ENCODE measurements around the gene LRRFIP1. TPM values are rescaled to one million over a fixed set of nuclear protein-coding genes. Genes with fewer than 3 reads are reported as not detected.
"Not testable (repeated sequence)": the region's sequence is repeated elsewhere in the genome, so short reads cannot be mapped to it uniquely, and the experiment has no call there.

Gene LRRFIP1
- polyA plus RNA-seq, 1 experiment, result 71.1 TPM

DNA sequence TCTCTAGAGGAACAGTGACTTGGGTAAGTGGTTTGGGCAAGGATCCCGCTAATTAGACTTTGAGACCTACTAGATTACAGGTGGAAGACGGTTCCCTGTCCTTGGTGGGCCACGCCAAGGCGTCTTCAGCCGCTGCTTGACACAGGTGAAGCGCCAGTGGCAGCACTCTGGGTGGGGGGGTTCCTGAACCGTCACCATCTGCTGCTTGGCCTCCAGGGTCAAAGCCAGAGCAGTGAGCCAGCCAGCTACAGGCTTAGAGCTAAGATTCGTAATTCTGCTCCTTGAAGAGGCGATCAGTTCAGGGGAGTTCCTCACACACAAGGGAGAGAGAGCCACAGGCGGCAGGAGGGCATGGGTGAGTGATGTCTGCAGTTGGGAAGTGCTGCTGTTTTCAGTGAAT is 131.8 kb downstream of the LRRFIP1 start:
- TF ChIP-seq, protein P1, sequence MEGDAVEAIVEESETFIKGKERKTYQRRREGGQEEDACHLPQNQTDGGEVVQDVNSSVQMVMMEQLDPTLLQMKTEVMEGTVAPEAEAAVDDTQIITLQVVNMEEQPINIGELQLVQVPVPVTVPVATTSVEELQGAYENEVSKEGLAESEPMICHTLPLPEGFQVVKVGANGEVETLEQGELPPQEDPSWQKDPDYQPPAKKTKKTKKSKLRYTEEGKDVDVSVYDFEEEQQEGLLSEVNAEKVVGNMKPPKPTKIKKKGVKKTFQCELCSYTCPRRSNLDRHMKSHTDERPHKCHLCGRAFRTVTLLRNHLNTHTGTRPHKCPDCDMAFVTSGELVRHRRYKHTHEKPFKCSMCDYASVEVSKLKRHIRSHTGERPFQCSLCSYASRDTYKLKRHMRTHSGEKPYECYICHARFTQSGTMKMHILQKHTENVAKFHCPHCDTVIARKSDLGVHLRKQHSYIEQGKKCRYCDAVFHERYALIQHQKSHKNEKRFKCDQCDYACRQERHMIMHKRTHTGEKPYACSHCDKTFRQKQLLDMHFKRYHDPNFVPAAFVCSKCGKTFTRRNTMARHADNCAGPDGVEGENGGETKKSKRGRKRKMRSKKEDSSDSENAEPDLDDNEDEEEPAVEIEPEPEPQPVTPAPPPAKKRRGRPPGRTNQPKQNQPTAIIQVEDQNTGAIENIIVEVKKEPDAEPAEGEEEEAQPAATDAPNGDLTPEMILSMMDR (IDR thresholded peaks at IDR 0.05; ENCODE audit: low read depth, low read length), result no peak
- no peak for DNase-seq (ENCODE audit: low read depth, low spot score)
- ChIA-PET CTCF (interaction anchor here (2.1 to 3.5 kb wide), 2 partner anchors 14 to 187 kb away, joined by 4 to 18 read pairs; no protein-coding TSS in a partner anchor), POLR2A (no interaction called here)
- no peak overlapping the region for H3K27ac ChIP-seq (ENCODE audit: low read depth, low read length)
- no peaks in the 10 kb centered on the region for H3K27me3 ChIP-seq (ENCODE audit: control insufficient read depth, insufficient read depth, low read length)
- H3K4me3 ChIP-seq (ENCODE audit: low read depth, low read length), result no peak overlapping the region
- no peaks in the 10 kb centered on the region; the same call in 1 of the 2 replicates for H3K9me3 ChIP-seq (ENCODE audit: control insufficient read depth, insufficient read depth, low read length)

DNA sequence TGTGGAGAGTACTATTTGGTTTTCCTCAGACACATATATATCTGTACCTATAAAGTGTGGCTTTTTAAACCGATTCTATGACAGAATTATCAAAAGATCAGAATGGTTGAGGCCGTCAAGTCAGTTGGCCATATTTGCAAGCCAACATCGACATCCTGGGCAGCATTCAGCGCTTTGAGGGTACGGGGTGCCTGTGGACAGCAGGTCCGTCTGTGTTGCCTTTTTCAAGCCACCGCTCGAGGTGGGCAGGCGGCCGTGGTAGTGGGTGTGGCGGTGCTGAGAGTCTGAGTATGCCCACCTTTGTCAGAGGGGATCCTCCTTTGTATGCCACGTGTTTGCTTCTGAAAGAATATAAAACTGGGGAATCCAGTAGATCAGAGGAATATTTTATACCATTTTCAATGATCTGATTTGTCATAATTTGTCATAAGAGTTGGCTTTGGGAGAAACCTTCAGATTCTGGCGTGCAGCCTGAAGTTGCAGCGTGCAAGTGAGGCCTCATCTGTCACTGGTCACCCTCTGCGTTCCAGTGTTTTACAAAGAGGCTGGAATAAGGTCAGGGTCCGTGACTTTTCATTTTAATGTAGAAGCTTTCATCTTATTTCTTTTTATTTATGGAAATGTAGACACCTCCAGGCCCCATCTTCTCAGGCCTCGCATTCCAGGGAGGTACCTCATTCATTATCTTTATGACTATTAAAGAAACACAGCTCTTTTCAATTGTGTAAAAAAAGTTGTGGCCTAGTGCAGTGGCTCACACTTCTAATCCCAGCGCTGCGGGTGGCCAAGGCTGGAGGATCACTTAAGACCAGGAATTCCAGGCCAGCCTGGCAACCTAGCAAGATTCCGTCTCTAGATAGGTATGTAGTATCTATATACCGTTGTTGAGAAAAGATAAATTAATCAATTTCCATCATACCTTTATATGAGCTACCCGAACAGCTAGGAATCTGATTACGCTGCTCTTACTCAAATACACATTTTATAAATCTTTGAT is 133.4 kb downstream of the LRRFIP1 start:
- CTCF ChIA-PET, result interaction anchor here (1.0 to 2.1 kb wide), 5 partner anchors 15 to 503 kb away, joined by 3 to 16 read pairs (median 4); no protein-coding TSS in a partner anchor
- no peak overlapping the region for H3K4me3 ChIP-seq (ENCODE audit: low read depth, low read length)
- POLR2A ChIA-PET, result no interaction called here
- TF ChIP-seq, protein P1 (IDR thresholded peaks at IDR 0.05; ENCODE audit: low read depth, low read length), result no peak
- H3K27me3 ChIP-seq (ENCODE audit: control insufficient read depth, insufficient read depth, low read length), result no peaks in the 10 kb centered on the region
- DNase-seq (ENCODE audit: low read depth, low spot score), result no peak
- no peak overlapping the region for H3K27ac ChIP-seq (ENCODE audit: low read depth, low read length)
- no peaks in the 10 kb centered on the region; the same call in 1 of the 2 replicates for H3K9me3 ChIP-seq (ENCODE audit: control insufficient read depth, insufficient read depth, low read length)

DNA sequence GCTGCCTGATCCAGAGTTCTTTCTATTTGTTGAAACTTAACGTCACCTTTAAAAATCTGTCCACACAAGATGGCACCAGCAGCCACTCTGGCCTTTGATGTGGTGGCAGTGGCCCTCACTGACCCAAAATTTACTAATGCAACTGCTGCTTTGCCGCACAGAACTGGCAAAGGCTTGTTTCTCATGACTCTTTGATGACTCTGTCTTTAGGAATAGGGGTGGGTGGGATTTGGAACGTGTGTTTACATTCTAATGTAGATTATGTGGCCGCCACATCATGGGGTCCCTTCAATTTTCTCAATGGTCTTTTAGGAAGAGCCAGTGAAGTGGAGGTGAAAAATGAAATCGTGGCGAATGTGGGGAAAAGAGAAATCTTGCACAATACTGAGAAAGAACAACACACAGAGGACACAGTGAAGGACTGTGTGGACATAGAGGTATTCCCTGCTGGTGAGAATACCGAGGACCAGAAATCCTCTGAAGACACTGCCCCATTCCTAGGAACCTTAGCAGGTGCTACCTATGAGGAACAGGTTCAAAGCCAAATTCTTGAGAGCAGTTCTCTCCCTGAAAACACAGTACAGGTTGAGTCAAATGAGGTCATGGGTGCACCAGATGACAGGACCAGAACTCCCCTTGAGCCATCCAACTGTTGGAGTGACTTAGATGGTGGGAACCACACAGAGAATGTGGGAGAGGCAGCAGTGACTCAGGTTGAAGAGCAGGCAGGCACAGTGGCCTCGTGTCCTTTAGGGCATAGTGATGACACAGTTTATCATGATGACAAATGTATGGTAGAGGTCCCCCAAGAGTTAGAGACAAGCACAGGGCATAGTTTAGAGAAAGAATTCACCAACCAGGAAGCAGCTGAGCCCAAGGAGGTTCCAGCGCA is 135.2 kb downstream of the LRRFIP1 start:
- ChIA-PET POLR2A (interaction anchor here (0.5 kb wide), 1 partner anchor 741 kb away, joined by 3 read pairs; no protein-coding TSS in a partner anchor), CTCF (interaction anchor here (0.7 to 1.9 kb wide), 3 partner anchors 12 to 190 kb away, joined by 3 to 16 read pairs (median 3); no protein-coding TSS in a partner anchor)
- peak; percentile 73 for DNase-seq (ENCODE audit: low read depth, low spot score)

DNA sequence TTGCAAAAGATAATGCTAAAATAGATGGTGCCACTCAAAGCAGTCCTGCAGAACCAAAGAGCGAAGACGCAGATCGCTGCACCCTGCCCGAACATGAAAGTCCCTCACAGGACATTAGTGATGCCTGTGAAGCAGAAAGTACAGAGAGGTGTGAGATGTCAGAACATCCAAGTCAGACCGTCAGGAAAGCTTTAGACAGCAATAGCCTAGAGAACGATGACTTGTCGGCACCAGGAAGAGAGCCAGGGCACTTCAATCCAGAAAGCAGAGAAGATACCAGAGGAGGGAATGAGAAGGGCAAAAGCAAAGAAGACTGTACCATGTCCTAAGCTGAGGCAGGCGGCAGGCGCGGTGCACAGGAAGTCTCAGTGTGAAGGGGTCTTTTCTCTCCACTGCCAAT is 136.4 kb downstream of the LRRFIP1 start:
- Histone ChIP-seq H3K27me3 (ENCODE audit: control insufficient read depth, insufficient read depth, low read length) (no peaks in the 10 kb centered on the region), H3K9me3 (ENCODE audit: control insufficient read depth, insufficient read depth, low read length) (no peaks in the 10 kb centered on the region; the same call in 1 of the 2 replicates), H3K4me3 (ENCODE audit: low read depth, low read length) (no peak overlapping the region), H3K27ac (ENCODE audit: low read depth, low read length) (no peak overlapping the region)
- TF ChIP-seq, protein P1 (IDR thresholded peaks at IDR 0.05; ENCODE audit: low read depth, low read length), result no peak
- no peak for DNase-seq (ENCODE audit: low read depth, low spot score)
- CTCF ChIA-PET, result no interaction called here
- POLR2A ChIA-PET, result no interaction called here

More for the DNA sequence above, 135.2 kb downstream of the LRRFIP1 start:
- not testable (repeated sequence) for H3K4me3 ChIP-seq (ENCODE audit: low read depth, low read length); H3K9me3 ChIP-seq (ENCODE audit: control insufficient read depth, insufficient read depth, low read length); H3K27me3 ChIP-seq (ENCODE audit: control insufficient read depth, insufficient read depth, low read length)
- peak overlapping the region; percentile 84 for H3K27ac ChIP-seq (ENCODE audit: low read depth, low read length)

DNA sequence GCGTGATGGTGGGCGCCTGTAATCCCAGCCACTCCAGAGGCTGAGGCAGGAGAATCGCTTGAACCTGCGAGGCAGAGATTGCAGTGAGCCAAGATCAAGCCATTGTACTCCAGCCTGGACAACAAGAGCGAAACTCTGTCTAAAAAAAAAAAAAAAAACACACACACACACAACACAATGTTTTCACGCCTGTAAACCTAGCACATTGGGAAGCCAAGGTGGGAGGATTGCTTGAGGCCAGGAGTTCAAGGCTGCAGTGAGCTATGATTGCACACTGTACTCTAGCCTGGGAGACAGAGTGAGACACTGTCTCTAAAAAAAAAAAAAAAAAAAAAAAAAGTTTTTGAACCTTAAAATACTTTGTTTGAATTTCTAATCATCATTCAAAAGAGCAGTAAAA is 137.7 kb downstream of the LRRFIP1 start:
- POLR2A ChIA-PET; H3K4me3 ChIP-seq (ENCODE audit: low read depth, low read length); H3K9me3 ChIP-seq (ENCODE audit: control insufficient read depth, insufficient read depth, low read length); DNase-seq (ENCODE audit: low read depth, low spot score); H3K27me3 ChIP-seq (ENCODE audit: control insufficient read depth, insufficient read depth, low read length); H3K27ac ChIP-seq (ENCODE audit: low read depth, low read length): not testable (repeated sequence)
- CTCF ChIA-PET, result interaction anchor here (0.6 to 1.4 kb wide), 5 partner anchors 10 to 498 kb away, joined by 3 to 8 read pairs (median 3); no protein-coding TSS in a partner anchor

Data from AG04450 (cell line).